SK-N-SH (cell line): ENCODE measurements around the gene TMEM198. TPM values are rescaled to one million over a fixed set of nuclear protein-coding genes. Genes with fewer than 3 reads are reported as not detected.

Source experiments
- CTCF ChIA-PET: fragments of 300-600, 350-600 bp; formaldehyde crosslinking; extraction: SDS; loops from one replicate; lab custom pipeline; 2021; lab: Yijun Ruan, JAX
- POLR2A ChIA-PET: fragments of 350-600 bp; sonication (Branson Sonifier 250); formaldehyde crosslinking; extraction: SDS; loops from one replicate; lab custom pipeline; 2020; ENCODE audit warnings: antibody characterized with exemption, inconsistent platforms; lab: Yijun Ruan, JAX
- DNase-seq: peaks from one replicate; pipeline ENCODE4 v3.0.0; 2012
- H2AFZ ChIP-seq: fragments of 200-600 bp; sonication (generic); 2 replicates; pipeline ENCODE4 v1.8.1; 2016; ENCODE audit warnings: antibody characterized with exemption, mild to moderate bottlenecking, low read depth
- H3F3A ChIP-seq: fragments of 200-600 bp; sonication (generic); replicated peaks from 2 replicates; pipeline ENCODE3; 2016; ENCODE audit warnings: antibody characterized with exemption, mild to moderate bottlenecking; ENCODE audit not compliant: insufficient read depth
- H3K27ac ChIP-seq, 2 experiments: fragments of 200-500 bp in 1 of 2; fragments of 200-600 bp in 1 of 2; sonication (Bioruptor generic) in 1 of 2; sonication (generic), shearing (Covaris generic) in 1 of 2; 2 replicates each; pipeline versions ENCODE4 v1.5.1 to v1.6.1; 2014 to 2016; ENCODE audit warnings: low read depth in 2 of 2, inconsistent platforms in 1 of 2, low read length in 1 of 2, mild to moderate bottlenecking in 1 of 2, mixed read lengths in 1 of 2
- H3K27me3 ChIP-seq: fragments of 200-600 bp; sonication (generic), shearing (Covaris generic); 2 replicates; pipeline ENCODE4 v1.6.1; 2016; ENCODE audit warnings: mixed run types; ENCODE audit not compliant: insufficient read depth
- H3K36me3 ChIP-seq, 2 experiments: fragments of 200-500 bp in 1 of 2; fragments of 200-600 bp in 1 of 2; sonication (Bioruptor generic) in 1 of 2; sonication (generic) in 1 of 2; replicated peaks in 1 of 2; 2 replicates each; pipeline versions ENCODE3 to v1.5.1; 2014 to 2016; ENCODE audit warnings: low read length in 1 of 2, mild to moderate bottlenecking in 1 of 2; ENCODE audit not compliant: insufficient read depth in 2 of 2, control insufficient read depth in 1 of 2
- H3K4me1 ChIP-seq, 2 experiments: fragments of 200-500 bp in 1 of 2; fragments of 200-600 bp in 1 of 2; sonication (Bioruptor generic) in 1 of 2; sonication (generic), shearing (Covaris generic) in 1 of 2; 2 replicates each; pipeline versions ENCODE4 v1.5.1 to v1.6.1; 2014 to 2016; ENCODE audit warnings: low read depth in 1 of 2, low read length in 1 of 2, mixed run types in 1 of 2; ENCODE audit not compliant: insufficient read depth in 2 of 2, control insufficient read depth in 1 of 2
- H3K4me2 ChIP-seq: fragments of 200-600 bp; sonication (generic), shearing (Covaris generic); 2 replicates; pipeline ENCODE4 v1.6.1; 2017; ENCODE audit warnings: mixed run types
- H3K4me3 ChIP-seq, 2 experiments: fragments of 200-500 bp in 1 of 2; fragments of 200-600 bp in 1 of 2; sonication (Bioruptor generic) in 1 of 2; sonication (generic), shearing (Covaris generic) in 1 of 2; 2 replicates each; pipeline versions ENCODE4 v1.5.1 to v1.8.1; 2014 to 2016; ENCODE audit warnings: low read depth in 2 of 2, inconsistent platforms in 1 of 2, low read length in 1 of 2, mild to moderate bottlenecking in 1 of 2, mixed read lengths in 1 of 2, moderate library complexity in 1 of 2
- H3K79me2 ChIP-seq: fragments of 200-600 bp; sonication (generic); 2 replicates; pipeline ENCODE4 v1.8.1; 2017; ENCODE audit warnings: mild to moderate bottlenecking; ENCODE audit not compliant: insufficient read depth
- H3K9ac ChIP-seq: fragments of 200-600 bp; sonication (generic); 2 replicates; pipeline ENCODE4 v1.6.1; 2017; ENCODE audit warnings: mixed run types
- H3K9me2 ChIP-seq: fragments of 200-600 bp; sonication (generic); 2 replicates; pipeline ENCODE4 v1.6.1; 2017; ENCODE audit warnings: mixed run types
- H3K9me3 ChIP-seq: fragments of 200-600 bp; sonication (generic); 2 replicates; pipeline ENCODE4 v1.6.1; 2017; ENCODE audit warnings: mixed run types, mild to moderate bottlenecking, moderate library complexity
- H4K20me1 ChIP-seq: fragments of 200-600 bp; sonication (generic); 2 replicates; pipeline ENCODE4 v1.6.1; 2017; ENCODE audit warnings: mild to moderate bottlenecking, mixed run types; ENCODE audit not compliant: insufficient read depth
- EP300 ChIP-seq, 2 experiments: IDR thresholded peaks; 2 replicates each; pipeline versions ENCODE4 v1.4.0 to v1.6.1; 2012; ENCODE audit warnings: borderline replicate concordance in 1 of 2, low read depth in 1 of 2, low read length in 1 of 2
- FOSL2 ChIP-seq: IDR thresholded peaks from 2 replicates; pipeline ENCODE4 v1.4.0; 2012; ENCODE audit warnings: low read depth, mild to moderate bottlenecking, moderate library complexity, borderline replicate concordance
- GABPA ChIP-seq: IDR thresholded peaks from 2 replicates; pipeline ENCODE4 v1.4.0; 2012; ENCODE audit warnings: low read depth, mild to moderate bottlenecking
- JUND ChIP-seq: IDR thresholded peaks from 2 replicates; pipeline ENCODE4 v1.4.0; 2012
- NFIC ChIP-seq: IDR thresholded peaks from 2 replicates; pipeline ENCODE4 v1.4.0; 2012; ENCODE audit warnings: borderline replicate concordance
- NRF1 ChIP-seq: IDR thresholded peaks from 2 replicates; pipeline ENCODE4 v1.6.1; 2012; ENCODE audit warnings: low read depth, mild to moderate bottlenecking, low read length
- POLR2AphosphoS5 ChIP-seq: IDR thresholded peaks from 2 replicates; pipeline ENCODE4 v1.6.1; 2012; ENCODE audit warnings: low read depth, low read length
- RAD21 ChIP-seq: IDR thresholded peaks from 2 replicates; pipeline ENCODE4 v1.6.1; 2012; ENCODE audit warnings: mild to moderate bottlenecking, low read length
- TAF1 ChIP-seq: IDR thresholded peaks from 2 replicates; pipeline ENCODE4 v1.6.1; 2012; ENCODE audit warnings: low read depth, mild to moderate bottlenecking, low read length, moderate library complexity, borderline replicate concordance
- TEAD4 ChIP-seq: IDR thresholded peaks from 2 replicates; pipeline ENCODE4 v1.4.0; 2012; ENCODE audit warnings: mild to moderate bottlenecking, borderline replicate concordance; ENCODE audit not compliant: insufficient read depth
- WGBS: methylation state at CpG from one replicate; pipeline ENCODE4 v1.1.6; 2017; ENCODE audit warnings: low lambda C conversion rate; 5-methylcytosine and 5-hydroxymethylcytosine counted together
- polyA plus RNA-seq, 3 experiments: library from polyadenylated mRNA; depleted of rRNA; stranded (reverse); fragments of >200 nt; gene quantifications; 2 replicates each; pipeline ENCODE4 v1.2.3, GENCODE V29; 2012
- TF ChIP-seq, protein P1 (sequence below): IDR thresholded peaks from 2 replicates; pipeline ENCODE4 v1.6.1; 2012; ENCODE audit warnings: mild to moderate bottlenecking, low read depth, low read length, moderate library complexity
- TF ChIP-seq, protein P2 (sequence below): fragments of 150-350 bp; IDR thresholded peaks from 2 replicates; pipeline ENCODE4 v1.6.1; 2017; ENCODE audit warnings: antibody characterized with exemption, low read length, low read depth, borderline replicate concordance
- TF ChIP-seq, protein P3 (sequence below): IDR thresholded peaks from 2 replicates; pipeline ENCODE4 v1.4.0; 2012; ENCODE audit warnings: low read depth, borderline replicate concordance
- TF ChIP-seq, protein P4 (sequence below): fragments of 200-600 bp; sonication (generic); IDR thresholded peaks from 2 replicates; pipeline ENCODE4 v1.6.1; 2017; ENCODE audit warnings: antibody characterized with exemption, mild to moderate bottlenecking, moderate library complexity

TMEM198 gene
- polyA plus RNA-seq, 1 of the 3 experiments (the other 2 are of a cell fraction), result 4.7 TPM

DNA sequence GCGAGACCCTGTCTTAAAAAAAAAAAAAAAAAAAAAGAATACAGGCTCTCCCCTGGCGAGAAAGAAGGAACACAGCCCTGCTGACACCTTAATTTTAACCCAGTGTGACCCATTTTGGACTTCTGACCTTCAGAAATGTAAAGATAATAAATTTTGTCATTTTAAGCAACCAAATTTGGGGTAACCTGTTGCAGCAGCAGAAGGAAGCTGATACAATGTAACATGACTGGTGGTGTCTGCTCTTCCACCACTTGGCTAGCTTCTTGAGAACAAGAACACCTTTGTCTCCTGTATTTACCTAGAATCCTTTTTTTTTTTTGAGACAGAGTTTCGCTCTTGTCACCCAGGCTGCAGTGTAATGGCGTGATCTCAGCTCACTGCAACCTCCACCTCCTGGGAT is 47.3 kb downstream of the TMEM198 start (continued):
- TF ChIP-seq, protein P1, sequence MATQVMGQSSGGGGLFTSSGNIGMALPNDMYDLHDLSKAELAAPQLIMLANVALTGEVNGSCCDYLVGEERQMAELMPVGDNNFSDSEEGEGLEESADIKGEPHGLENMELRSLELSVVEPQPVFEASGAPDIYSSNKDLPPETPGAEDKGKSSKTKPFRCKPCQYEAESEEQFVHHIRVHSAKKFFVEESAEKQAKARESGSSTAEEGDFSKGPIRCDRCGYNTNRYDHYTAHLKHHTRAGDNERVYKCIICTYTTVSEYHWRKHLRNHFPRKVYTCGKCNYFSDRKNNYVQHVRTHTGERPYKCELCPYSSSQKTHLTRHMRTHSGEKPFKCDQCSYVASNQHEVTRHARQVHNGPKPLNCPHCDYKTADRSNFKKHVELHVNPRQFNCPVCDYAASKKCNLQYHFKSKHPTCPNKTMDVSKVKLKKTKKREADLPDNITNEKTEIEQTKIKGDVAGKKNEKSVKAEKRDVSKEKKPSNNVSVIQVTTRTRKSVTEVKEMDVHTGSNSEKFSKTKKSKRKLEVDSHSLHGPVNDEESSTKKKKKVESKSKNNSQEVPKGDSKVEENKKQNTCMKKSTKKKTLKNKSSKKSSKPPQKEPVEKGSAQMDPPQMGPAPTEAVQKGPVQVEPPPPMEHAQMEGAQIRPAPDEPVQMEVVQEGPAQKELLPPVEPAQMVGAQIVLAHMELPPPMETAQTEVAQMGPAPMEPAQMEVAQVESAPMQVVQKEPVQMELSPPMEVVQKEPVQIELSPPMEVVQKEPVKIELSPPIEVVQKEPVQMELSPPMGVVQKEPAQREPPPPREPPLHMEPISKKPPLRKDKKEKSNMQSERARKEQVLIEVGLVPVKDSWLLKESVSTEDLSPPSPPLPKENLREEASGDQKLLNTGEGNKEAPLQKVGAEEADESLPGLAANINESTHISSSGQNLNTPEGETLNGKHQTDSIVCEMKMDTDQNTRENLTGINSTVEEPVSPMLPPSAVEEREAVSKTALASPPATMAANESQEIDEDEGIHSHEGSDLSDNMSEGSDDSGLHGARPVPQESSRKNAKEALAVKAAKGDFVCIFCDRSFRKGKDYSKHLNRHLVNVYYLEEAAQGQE, result no peak
- TF ChIP-seq TEAD4, result no peak
- TF ChIP-seq NRF1, result no peak
- TF ChIP-seq POLR2AphosphoS5, result no peak

DNA sequence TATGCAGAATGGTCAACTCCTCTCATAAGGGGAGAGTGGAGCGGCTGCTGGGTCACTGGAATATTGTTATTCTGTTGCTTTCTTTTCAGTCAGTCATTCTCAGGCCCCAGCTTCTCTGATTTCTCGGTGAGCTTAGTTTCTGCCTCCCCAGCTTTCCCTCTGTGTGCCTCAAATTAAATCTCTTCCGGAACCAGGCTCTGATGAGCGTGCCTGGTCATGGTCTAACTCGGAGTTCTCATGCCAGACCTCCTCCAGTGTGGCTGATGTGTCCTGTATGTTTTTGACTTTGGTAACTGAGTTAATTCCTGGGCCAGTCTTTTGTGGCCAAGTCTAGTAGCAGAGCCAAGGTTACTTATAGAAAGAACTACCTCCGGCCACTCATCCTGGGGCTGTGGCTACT is 48.9 kb downstream of the TMEM198 start:
- H3K79me2 ChIP-seq, result no peaks in the 10 kb centered on the region
- peaks cover 8% of the 10 kb centered on the region for H3F3A ChIP-seq
- H3K9me3 ChIP-seq, result no peaks in the 10 kb centered on the region
- POLR2A ChIA-PET, result no interaction called here
- TF ChIP-seq, protein P2, sequence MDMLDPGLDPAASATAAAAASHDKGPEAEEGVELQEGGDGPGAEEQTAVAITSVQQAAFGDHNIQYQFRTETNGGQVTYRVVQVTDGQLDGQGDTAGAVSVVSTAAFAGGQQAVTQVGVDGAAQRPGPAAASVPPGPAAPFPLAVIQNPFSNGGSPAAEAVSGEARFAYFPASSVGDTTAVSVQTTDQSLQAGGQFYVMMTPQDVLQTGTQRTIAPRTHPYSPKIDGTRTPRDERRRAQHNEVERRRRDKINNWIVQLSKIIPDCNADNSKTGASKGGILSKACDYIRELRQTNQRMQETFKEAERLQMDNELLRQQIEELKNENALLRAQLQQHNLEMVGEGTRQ, result no peak
- no peak for TF ChIP-seq TAF1
- TF ChIP-seq FOSL2, result no peak
- no peak for TF ChIP-seq JUND
- TF ChIP-seq, protein P3, sequence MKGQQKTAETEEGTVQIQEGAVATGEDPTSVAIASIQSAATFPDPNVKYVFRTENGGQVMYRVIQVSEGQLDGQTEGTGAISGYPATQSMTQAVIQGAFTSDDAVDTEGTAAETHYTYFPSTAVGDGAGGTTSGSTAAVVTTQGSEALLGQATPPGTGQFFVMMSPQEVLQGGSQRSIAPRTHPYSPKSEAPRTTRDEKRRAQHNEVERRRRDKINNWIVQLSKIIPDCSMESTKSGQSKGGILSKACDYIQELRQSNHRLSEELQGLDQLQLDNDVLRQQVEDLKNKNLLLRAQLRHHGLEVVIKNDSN, result no peak
- H3K4me3 ChIP-seq, result no peak overlapping the region
- peaks cover 0 to 4% of the 10 kb centered on the region in 2 experiments; a peak in 1 of 4 replicates for H3K4me1 ChIP-seq
- H3K9me2 ChIP-seq, result no peaks in the 10 kb centered on the region
- H3K9ac ChIP-seq, result no peak overlapping the region
- H3K4me2 ChIP-seq, result no peak overlapping the region
- no peaks in the 10 kb centered on the region for H3K27me3 ChIP-seq
- CTCF ChIA-PET, result interaction anchor here (0.9 to 3.2 kb wide), 4 partner anchors 17 to 63 kb away, joined by 3 to 15 read pairs (median 8); no protein-coding TSS in a partner anchor
- H2AFZ ChIP-seq, result no peak overlapping the region
- no peaks in the 10 kb centered on the region for H4K20me1 ChIP-seq
- 74% methylated on average over 6 of the region's 6 CpGs for WGBS
- no peak for DNase-seq
- no peak overlapping the region for H3K27ac ChIP-seq
- H3K36me3 ChIP-seq, result no peaks in the 10 kb centered on the region

DNA sequence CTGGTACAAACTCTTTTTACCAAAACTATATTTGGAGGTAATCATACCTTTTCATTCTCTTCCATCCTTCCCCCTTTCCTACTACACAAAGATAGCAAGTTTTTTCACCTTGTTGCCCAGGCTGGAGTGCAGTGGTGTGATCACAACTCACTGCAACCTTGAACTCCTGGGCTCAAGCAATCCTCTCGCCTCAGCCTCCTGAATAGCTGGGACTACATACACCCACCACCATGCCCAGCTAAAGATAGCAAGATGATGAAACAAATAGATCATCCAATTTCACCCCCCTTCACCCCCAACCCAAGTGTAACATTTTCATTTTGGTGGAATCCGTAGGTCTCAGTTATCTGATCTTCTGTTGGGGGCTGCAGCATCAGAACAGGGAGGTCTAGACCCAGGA is 49.3 kb downstream of the TMEM198 start:
- H3K79me2 ChIP-seq, result 0 out of 2 replicates have a peak, but pooled peaks cover under 1% of the 10 kb centered on the region
- CTCF ChIA-PET, result interaction anchor here (0.9 to 2.4 kb wide), 3 partner anchors 18 to 63 kb away, joined by 3 to 14 read pairs (median 3); no protein-coding TSS in a partner anchor
- POLR2A ChIA-PET, result no interaction called here
- H3K36me3 ChIP-seq, result no peaks in the 10 kb centered on the region
- no peak overlapping the region for H2AFZ ChIP-seq
- H3K4me1 ChIP-seq, result peaks cover 0 to 4% of the 10 kb centered on the region in 2 experiments; a peak in 1 of 4 replicates
- H3K27me3 ChIP-seq, result no peaks in the 10 kb centered on the region
- no peak overlapping the region for H3K4me3 ChIP-seq
- DNase-seq, result no peak
- no peak overlapping the region for H3K27ac ChIP-seq
- no peaks in the 10 kb centered on the region for H3K9me3 ChIP-seq
- WGBS, result 67% methylated on average over 2 of the region's 2 CpGs
- no peaks in the 10 kb centered on the region for H3K9me2 ChIP-seq
- no peak overlapping the region for H3K9ac ChIP-seq
- H3K4me2 ChIP-seq, result no peak overlapping the region
- H4K20me1 ChIP-seq, result no peaks in the 10 kb centered on the region
- peaks cover 8% of the 10 kb centered on the region for H3F3A ChIP-seq
- TF ChIP-seq, protein P4, sequence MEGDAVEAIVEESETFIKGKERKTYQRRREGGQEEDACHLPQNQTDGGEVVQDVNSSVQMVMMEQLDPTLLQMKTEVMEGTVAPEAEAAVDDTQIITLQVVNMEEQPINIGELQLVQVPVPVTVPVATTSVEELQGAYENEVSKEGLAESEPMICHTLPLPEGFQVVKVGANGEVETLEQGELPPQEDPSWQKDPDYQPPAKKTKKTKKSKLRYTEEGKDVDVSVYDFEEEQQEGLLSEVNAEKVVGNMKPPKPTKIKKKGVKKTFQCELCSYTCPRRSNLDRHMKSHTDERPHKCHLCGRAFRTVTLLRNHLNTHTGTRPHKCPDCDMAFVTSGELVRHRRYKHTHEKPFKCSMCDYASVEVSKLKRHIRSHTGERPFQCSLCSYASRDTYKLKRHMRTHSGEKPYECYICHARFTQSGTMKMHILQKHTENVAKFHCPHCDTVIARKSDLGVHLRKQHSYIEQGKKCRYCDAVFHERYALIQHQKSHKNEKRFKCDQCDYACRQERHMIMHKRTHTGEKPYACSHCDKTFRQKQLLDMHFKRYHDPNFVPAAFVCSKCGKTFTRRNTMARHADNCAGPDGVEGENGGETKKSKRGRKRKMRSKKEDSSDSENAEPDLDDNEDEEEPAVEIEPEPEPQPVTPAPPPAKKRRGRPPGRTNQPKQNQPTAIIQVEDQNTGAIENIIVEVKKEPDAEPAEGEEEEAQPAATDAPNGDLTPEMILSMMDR, result no peak
- TF ChIP-seq NFIC (no peak), RAD21 (no peak), GABPA (no peak), EP300 (IDR thresholded peaks at IDR 0.05; ENCODE audit: borderline replicate concordance in 1 of 2, low read depth in 1 of 2, low read length in 1 of 2) (no peak), TEAD4 (no peak)
- TF ChIP-seq, protein P1, result no peak
